Body of pancreas (tissue), 4 donors: Measurements from ENCODE around the gene DRC1.

ENCODE experiments used
- POLR2A ChIP-seq, 3 donors: fragments of 450-650 bp; IDR thresholded peaks; one replicate each; pipeline ENCODE4 v1.6.1; 2016; ENCODE audit warnings: antibody characterized with exemption in 3 of 3, mild to moderate bottlenecking in 2 of 3
- TF ChIP-seq, protein P1 (sequence below), 7 experiments: fragments of 450-650 bp in 4 of 7; fragments of 200-600 bp in 3 of 7; sonication (generic) in 3 of 7; IDR thresholded peaks; one replicate each; pipeline ENCODE4 v1.5.1; 2016 to 2019; ENCODE audit warnings: antibody characterized with exemption in 7 of 7

DNA sequence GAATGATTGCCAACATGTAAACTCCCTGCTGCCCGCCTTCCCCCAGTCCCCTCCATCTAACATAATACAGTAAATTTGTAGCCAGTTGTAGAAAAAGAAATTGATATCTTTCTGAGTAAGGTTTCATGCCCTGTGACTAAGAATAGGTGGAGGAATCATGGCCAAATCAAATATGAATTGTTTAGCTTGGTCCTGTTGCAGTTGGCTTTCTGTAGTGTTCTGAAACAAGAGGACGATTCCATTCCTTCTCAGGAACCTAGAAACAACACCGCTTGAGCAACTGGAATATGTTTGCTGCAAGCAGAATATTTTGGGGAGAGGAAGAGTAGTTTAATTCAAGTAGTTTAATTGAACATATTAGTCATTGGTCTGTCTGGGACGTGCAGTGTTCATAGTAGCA is 7.0 kb upstream of the DRC1 start:
- TF ChIP-seq, protein P1, sequence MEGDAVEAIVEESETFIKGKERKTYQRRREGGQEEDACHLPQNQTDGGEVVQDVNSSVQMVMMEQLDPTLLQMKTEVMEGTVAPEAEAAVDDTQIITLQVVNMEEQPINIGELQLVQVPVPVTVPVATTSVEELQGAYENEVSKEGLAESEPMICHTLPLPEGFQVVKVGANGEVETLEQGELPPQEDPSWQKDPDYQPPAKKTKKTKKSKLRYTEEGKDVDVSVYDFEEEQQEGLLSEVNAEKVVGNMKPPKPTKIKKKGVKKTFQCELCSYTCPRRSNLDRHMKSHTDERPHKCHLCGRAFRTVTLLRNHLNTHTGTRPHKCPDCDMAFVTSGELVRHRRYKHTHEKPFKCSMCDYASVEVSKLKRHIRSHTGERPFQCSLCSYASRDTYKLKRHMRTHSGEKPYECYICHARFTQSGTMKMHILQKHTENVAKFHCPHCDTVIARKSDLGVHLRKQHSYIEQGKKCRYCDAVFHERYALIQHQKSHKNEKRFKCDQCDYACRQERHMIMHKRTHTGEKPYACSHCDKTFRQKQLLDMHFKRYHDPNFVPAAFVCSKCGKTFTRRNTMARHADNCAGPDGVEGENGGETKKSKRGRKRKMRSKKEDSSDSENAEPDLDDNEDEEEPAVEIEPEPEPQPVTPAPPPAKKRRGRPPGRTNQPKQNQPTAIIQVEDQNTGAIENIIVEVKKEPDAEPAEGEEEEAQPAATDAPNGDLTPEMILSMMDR (IDR thresholded peaks at IDR 0.05) = no peak
- TF ChIP-seq POLR2A (IDR thresholded peaks at IDR 0.05) = no peak
